Left colon (tissue), 2 donors: ENCODE measurements around the gene NOD2. TPM values are rescaled to one million over a fixed set of nuclear protein-coding genes. Genes with fewer than 3 reads are reported as not detected.

Experiments
- ATAC-seq: fragments of 200-7000 bp; cut with Tn5 transposase; one replicate; pipeline ENCODE4 v1.9.1; 2020; ENCODE audit warnings: mild to moderate bottlenecking, moderate library complexity
- DNase-seq, 2 donors: peaks; one replicate each; pipeline ENCODE4 v3.0.0-alpha.2; 2020
- intact Hi-C, 2 donors: fragments of 100-400 bp; cut with DNase I in 1 of 2; cut with micrococcal nuclease in 1 of 2; formaldehyde crosslinking; loops; one replicate each; pipeline versions ENCODE4 v1.11.2 to v1.14.0; 2022; cut with DNase I, micrococcal nuclease
- total RNA-seq, 2 donors: library from RNA; stranded (reverse); fragmentation: NEBNext Ultra II Directional; extraction: Animal tissue kit (Norgen Biotek cat#: 25700); gene quantifications; one replicate each; pipeline ENCODE4 v1.2.1, GENCODE V29; 2021
- donor health status: DM: no; HTN: no; CAD: no.
- donor health status: DM: yes; HTN: yes; CAD: no.

NOD2 gene
- total RNA-seq, 2 donors from 2014 or later = 0.61 to 0.98 TPM

DNA sequence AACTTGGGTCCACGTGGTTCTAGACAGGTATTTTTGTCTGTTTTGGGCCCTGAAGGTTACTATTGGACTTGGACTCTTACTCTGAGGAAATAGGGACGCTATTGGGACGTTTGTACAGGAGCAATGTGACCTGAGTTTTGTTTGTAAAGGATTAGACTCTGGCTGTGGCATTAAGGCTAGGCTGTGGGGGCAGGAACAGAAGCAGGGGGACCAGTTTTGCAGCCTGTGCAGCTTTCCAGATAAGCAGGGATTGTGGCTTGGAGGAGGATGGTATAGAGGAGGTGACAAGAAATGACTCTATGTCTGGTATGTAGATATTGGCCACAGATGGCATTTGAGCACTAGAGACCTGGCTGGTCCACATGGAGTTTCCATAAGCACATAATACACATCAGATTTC lies 12.8 kb downstream of the NOD2 start:
- ATAC-seq (no peak), DNase-seq (no peak)
- intact Hi-C loops = no loop called here

- intact Hi-C loops = no loop called here
- no peak for ATAC-seq
Measured at GRCh38 chr16:50708373-50709060, 15.1 kb downstream of the NOD2 start.

DNA sequence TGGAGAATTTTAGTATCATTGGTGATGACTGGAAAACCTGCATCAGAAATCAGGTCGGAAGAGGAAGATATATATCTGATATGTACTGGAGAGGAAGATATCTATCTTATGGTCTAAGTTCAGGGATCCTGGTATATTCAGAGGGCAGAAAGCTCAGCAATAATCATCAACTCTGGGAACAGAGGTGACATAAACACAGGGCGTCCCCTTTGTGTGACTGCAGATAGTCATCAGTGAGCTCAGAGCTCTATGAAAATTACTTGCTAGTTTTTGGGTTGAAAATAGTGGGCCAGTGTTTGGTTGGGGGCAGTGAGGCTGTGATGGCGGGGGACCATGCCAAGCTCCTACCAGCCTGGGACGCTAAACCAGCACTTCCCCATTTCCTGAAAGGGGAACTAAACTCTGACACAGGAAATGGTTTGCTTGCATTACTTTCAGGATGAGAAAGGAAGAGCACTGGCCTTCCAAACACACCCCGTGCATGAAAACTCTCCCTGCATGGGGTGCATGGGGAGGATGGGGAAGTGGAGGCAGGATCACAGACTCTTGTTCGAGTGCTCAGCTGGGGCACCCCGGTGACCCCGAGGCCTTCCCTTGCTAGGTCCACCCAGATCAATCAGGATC lies 15.8 kb downstream of the NOD2 start:
- no peak for DNase-seq
- intact Hi-C loops = no loop called here
- peak; percentile 8 for ATAC-seq

More at GRCh38 chr16:50708373-50709060, 15.1 kb downstream of the NOD2 start:
- DNase-seq = no peak

GRCh38 chr16:50709980-50710379 lies 16.6 kb downstream of the NOD2 start:
- ATAC-seq (no peak), DNase-seq (no peak)
- intact Hi-C loops = no loop called here

DNA sequence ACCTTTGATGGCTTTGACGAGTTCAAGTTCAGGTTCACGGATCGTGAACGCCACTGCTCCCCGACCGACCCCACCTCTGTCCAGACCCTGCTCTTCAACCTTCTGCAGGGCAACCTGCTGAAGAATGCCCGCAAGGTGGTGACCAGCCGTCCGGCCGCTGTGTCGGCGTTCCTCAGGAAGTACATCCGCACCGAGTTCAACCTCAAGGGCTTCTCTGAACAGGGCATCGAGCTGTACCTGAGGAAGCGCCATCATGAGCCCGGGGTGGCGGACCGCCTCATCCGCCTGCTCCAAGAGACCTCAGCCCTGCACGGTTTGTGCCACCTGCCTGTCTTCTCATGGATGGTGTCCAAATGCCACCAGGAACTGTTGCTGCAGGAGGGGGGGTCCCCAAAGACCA lies 17.6 kb downstream of the NOD2 start:
- no peak for ATAC-seq
- intact Hi-C loops = no loop called here
- no peak for DNase-seq

DNA sequence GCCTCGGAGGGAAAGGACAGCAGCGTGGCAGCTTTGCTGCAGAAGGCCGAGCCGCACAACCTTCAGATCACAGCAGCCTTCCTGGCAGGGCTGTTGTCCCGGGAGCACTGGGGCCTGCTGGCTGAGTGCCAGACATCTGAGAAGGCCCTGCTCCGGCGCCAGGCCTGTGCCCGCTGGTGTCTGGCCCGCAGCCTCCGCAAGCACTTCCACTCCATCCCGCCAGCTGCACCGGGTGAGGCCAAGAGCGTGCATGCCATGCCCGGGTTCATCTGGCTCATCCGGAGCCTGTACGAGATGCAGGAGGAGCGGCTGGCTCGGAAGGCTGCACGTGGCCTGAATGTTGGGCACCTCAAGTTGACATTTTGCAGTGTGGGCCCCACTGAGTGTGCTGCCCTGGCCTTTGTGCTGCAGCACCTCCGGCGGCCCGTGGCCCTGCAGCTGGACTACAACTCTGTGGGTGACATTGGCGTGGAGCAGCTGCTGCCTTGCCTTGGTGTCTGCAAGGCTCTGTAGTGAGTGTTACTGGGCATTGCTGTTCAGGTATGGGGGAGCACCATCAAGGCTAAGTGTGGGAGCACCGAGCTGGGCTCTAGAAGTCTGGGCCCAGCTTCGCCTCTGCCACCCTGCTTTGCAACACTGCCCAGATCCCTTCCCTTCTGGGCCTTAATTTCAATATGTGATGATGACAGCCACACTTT lies 18.6 kb downstream of the NOD2 start:
- intact Hi-C loops = no loop called here
- DNase-seq (no peak), ATAC-seq (no peak)

- ATAC-seq = no peak
- intact Hi-C loops = no loop called here
- DNase-seq = no peak
Measured at GRCh38 chr16:50712560-50712898, 19.1 kb downstream of the NOD2 start.

DNA sequence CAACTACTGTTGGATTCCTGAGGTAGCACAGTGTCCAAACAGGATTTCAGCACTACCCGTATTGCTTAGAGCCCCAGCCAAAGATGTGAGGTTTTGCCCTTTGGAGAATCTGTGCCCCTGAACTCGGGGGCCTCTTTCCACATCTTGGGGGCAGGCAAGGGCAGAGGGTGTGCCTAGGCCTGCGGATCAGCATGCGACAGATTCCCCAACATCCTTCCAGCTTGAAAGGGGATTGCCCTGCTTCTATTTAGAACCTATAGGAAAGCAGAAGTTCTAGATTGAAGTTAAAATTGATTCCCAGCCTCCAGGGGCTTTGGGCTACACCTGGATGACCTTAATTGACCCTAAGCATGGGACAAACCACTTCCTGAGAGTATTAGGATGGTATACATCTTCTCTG lies 19.6 kb downstream of the NOD2 start:
- DNase-seq (no peak), ATAC-seq (no peak)
- intact Hi-C loops = no loop called here

DNA sequence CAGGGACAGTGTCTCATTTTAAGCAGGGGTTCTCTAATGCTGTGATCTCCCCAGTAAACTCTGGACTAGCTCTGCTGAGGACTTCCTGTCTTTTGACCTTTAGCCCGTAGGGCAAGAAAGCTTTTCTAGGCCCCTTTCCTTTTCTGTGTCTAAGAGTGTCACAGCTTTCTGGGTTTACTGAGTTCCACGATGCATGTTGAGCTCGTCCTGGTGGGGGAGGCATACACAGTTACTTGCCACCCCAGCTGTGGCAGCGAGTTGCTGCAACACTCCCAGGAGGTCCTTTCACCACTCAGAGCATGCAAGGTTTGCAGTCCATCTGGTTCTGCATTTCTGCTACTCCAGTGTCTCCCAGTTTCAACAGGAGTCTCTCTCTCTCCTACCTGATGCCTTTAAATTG lies 23.7 kb downstream of the NOD2 start:
- intact Hi-C loops = no loop called here
- no peak for DNase-seq
- no peak for ATAC-seq

- intact Hi-C loops = no loop called here
- DNase-seq (no peak), ATAC-seq (no peak)
Measured at GRCh38 chr16:50717494-50717893, 24.1 kb downstream of the NOD2 start.

GRCh38 chr16:50718061-50718760 lies 24.8 kb downstream of the NOD2 start:
- ATAC-seq (no peak), DNase-seq (no peak)
- intact Hi-C loops = no loop called here

DNA sequence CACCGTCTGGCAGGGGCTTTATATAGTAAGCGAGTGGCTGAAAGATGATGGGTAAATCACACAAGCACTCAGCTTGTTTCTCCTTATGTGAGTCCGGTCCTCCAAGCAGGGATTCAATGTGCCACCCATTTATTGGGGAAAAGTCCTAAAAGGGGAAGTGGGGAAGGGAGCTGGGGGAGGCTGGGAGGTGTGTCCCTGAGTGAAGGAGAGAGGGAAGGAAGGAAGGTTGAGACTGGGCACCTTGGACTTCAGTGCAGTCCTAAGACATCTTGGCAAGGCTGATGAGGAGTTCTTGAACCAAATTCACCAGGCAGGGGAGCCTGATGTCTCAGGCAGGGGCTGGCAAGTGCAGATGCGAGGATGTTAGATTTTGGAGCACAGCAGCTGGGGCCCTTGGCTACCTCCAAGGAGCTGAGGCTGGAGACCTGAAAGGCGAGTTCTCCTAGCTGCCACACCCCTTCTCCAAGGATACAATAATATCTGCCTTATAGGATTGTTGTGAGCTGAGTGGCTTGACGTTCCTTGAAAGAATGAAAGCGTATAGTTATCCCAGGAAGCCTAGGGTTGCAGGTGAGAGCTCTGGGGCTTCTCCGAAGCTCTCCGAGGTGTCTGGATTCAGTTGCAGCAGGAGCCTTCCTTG lies 25.5 kb downstream of the NOD2 start:
- ATAC-seq (peak; percentile 83), DNase-seq (no peak)
- intact Hi-C loops = no loop called here

GRCh38 chr16:50719401-50720337 lies 26.3 kb downstream of the NOD2 start:
- peak; percentile 89 for ATAC-seq
- intact Hi-C loops = no loop called here
- DNase-seq = peak; percentile 52 to 54

DNA sequence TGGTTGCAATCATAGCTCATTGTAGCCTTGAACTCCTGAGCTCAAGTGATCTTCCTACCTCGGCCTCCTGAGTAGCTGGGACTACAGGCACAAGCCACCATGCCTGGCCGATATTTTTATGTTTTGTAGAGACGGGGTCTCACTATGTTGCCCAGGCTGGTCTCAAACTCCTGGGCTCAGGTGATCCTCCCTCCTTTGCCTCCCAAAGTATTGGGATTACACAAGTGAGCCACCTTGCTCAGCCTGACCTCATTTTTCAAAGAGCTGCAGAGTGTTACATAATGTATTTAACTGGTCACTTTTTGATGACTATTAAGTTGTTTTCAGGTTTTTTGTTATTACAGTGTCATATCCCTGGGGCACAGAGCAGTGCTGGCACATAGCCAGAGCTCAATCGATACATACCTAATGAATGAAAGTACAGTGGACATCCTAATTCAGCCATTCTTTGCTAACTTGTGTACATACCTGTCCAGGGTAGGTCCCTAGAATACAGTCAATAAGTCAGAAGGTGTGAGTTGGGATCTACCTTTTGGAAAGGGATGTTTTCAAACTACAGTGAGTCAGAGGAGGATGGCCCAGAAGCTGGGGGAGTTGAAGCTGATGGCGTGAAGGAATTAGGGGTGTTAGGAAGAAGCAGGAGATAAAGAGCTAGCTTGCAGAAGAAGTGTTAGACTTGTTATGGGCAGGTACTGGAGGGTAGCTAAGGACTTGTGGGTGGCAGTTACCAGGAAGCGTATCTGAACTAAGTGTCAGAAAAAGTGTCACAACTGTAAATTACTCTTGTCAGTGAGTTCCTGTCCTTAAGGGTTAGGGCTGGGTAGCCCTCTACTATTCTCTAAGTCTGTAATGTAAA lies 28.4 kb downstream of the NOD2 start:
- no peak for ATAC-seq
- intact Hi-C loops = no loop called here
- no peak for DNase-seq

GRCh38 chr16:50722405-50722737 lies 29.0 kb downstream of the NOD2 start:
- no peak for ATAC-seq
- no peak for DNase-seq
- intact Hi-C loops = no loop called here

DNA sequence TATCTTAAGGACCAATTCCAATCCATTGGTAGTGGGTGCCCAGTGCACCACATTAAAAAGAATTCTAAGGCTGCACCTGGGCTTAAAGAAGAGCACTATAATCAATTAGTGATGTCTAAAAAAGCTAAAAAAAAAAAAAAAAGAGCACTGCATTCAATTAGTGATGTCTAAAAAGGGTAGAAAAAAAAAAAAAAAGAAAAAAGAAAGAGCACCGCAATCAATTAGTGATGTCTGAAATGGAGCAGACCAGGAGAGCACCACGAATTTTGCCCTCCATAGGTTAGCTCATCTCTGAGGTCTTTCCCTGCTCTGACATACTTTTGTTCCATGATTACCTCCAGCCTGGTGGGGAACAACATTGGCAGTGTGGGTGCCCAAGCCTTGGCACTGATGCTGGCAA lies 29.6 kb downstream of the NOD2 start:
- ATAC-seq (no peak), DNase-seq (no peak)
- intact Hi-C loops = no loop called here

DNA sequence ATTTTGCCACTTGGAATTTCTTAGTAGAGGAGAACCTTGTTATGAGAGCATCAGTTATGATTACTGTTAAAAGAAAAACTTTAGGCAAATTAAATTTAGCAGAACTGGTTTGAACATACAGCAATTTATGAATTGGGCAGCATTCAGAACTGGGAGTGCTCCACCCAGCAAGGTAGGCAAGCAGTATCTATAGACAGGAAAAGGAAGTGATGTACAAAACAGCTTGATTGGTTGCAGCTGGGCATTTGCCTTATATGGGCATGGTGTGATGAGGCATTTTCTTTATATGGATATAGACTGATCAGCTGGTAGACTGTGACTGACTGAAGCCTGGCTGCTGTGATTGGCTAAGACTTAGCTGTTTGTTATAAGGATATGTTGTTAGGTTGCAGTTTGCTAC lies 30.9 kb downstream of the NOD2 start:
- peak; percentile 46 for ATAC-seq
- intact Hi-C loops = no loop called here
- DNase-seq = no peak
